Colonic mucosa (tissue), 4 donors: ENCODE data around the gene GDF15. TPM values are rescaled to one million over a fixed set of nuclear protein-coding genes. Genes with fewer than 3 reads are reported as not detected.
A peak's percentile ranks its signal among the peaks of the same experiment; 100 is the strongest.

Experiments used
- DNase-seq: peaks from one replicate; pipeline ENCODE4 v3.0.0-alpha.2; 2020
- H3K27ac ChIP-seq: fragments of 200-600 bp; one replicate; pipeline ENCODE4 v1.8.0; 2021
- H3K27me3 ChIP-seq: fragments of 200-600 bp; one replicate; pipeline ENCODE4 v1.8.0; 2021
- H3K36me3 ChIP-seq: fragments of 200-600 bp; one replicate; pipeline ENCODE4 v1.8.0; 2021
- H3K4me1 ChIP-seq: fragments of 200-600 bp; one replicate; pipeline ENCODE4 v1.8.0; 2021; ENCODE audit warnings: mild to moderate bottlenecking
- H3K4me3 ChIP-seq: fragments of 200-600 bp; one replicate; pipeline ENCODE4 v1.8.0; 2021
- H3K9ac ChIP-seq, 2 donors: one replicate each; pipeline ENCODE4 v1.7.0; 2013; ENCODE audit warnings: control low read depth in 2 of 2, low read depth in 2 of 2, low read length in 2 of 2
- H3K9me3 ChIP-seq: fragments of 200-600 bp; one replicate; pipeline ENCODE4 v1.8.0; 2021
- CTCF ChIP-seq: fragments of 200-600 bp; IDR thresholded peaks from one replicate; pipeline ENCODE4 v1.8.0; 2022; ENCODE audit warnings: antibody characterized with exemption, mild to moderate bottlenecking
- intact Hi-C: fragments of 100-400 bp; cut with DNase I; formaldehyde crosslinking; loops from one replicate; pipeline ENCODE4 v1.14.1; 2022
- microRNA-seq: library from miRNA; unstranded; fragments of <30 nt; microRNA quantifications from one replicate; pipeline ENCODE4, GENCODE V29; 2019
- total RNA-seq, 2 donors: library from RNA; stranded (reverse); fragmentation: NEBNext Ultra II Directional in 1 of 2; extraction: Animal tissue kit (Norgen Biotek cat#: 25700) in 1 of 2; gene quantifications; one replicate each; pipeline ENCODE4 v1.2.1, GENCODE V29; 2021
- donor health status: healthy.
- donor health status: DM: no; HTN: no; CAD: no.
- donor health status: DM: no; HTN: no; CAD: no.

GDF15 gene
- total RNA-seq, 2 donors from 2014 or later: 120 to 159 TPM

- Histone ChIP-seq H3K36me3 (no peaks in the 10 kb centered on the region), H3K9ac (peak within 1 kb of the TSS; percentile 51 to 73), H3K9me3 (no peaks in the 10 kb centered on the region), H3K4me1 (peaks cover 8% of the 10 kb centered on the region), H3K27ac (peak within 1 kb of the TSS; percentile 40), H3K4me3 (peak within 1 kb of the TSS; percentile 48), H3K27me3 (no peaks in the 10 kb centered on the region)
- TF ChIP-seq CTCF: no peak
- peak; percentile 61 for DNase-seq
- intact Hi-C loops: no loop called here
Observed at GRCh38 chr19:18437491-18438330, 51.8 kb downstream of the GDF15 start, which contains the start of gene ISYNA1. TSS of gene ISYNA1 (minus strand) at chr19:18438133. CDS start at chr19:18437979, 154 bp downstream.

DNA sequence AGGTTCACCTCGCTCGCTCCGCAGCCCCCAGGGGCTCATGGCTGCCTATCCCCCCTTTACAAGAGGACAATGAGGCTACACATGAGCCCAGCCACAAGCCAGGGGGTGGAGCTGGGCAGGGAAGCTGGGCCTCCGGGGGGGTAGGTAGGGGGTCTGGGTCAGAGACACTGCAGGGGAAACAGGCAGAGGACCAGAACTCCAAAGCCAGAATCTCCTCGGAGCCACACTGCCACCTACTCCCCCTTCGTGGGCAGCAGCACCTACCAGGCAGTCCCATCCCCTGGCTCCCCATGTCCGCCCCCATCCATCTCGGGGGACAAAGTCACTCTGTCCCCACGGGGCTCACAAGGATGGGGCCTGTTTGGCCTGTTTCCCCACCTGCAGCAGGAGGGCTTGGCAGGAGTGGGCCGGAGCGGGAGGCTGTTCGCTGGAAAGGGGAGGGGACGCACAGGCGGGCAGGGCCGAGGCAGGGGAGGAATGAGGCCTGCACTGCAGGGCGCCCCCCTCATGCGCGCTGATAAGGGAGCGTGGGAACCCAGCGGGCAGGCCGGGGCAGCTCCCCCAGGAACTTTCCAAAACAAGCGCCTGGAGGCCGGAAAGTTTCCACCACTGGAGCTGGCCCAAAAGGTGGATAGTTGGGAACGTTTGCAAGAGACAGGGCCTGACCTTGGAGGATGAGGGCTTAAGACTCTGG lies 52.5 kb downstream of the GDF15 start:
- DNase-seq: no peak
- no peaks in the 10 kb centered on the region for H3K36me3 ChIP-seq
- no peak for TF ChIP-seq CTCF
- no peak overlapping the region for H3K27ac ChIP-seq
- H3K9ac ChIP-seq: peak overlapping the region; percentile 4 to 60
- H3K9me3 ChIP-seq: no peaks in the 10 kb centered on the region
- H3K27me3 ChIP-seq: no peaks in the 10 kb centered on the region
- peak overlapping the region; percentile 48 for H3K4me3 ChIP-seq
- intact Hi-C loops: no loop called here
- peaks cover 8% of the 10 kb centered on the region for H3K4me1 ChIP-seq

Small RNAs within 50 kb of the gene (microRNA-seq; reads per million reads assigned to microRNA genes)
- not detected for gene MIR3189

Other genes starting within 250 kb of the GDF15 start
- 10 to 100 TPM; 42.9 to 48.2 TPM for gene PIK3R2, start 233.0 kb upstream of the GDF15 start, total RNA-seq
- 10 to 100 TPM; 47.1 to 95.2 TPM for gene IFI30, start 212.3 kb upstream of the GDF15 start, total RNA-seq
- gene MPV17L2, start 192.9 kb upstream of the GDF15 start, total RNA-seq: 10 to 100 TPM in 1 of 2 donors, 1 to 10 TPM in 1; 8.9 to 21.7 TPM
- gene RAB3A, start 182.1 kb upstream of the GDF15 start, total RNA-seq: 1 to 10 TPM; 3.5 to 4.2 TPM
- 1 to 10 TPM; 2.1 TPM for gene PDE4C, start 159.7 kb upstream of the GDF15 start, total RNA-seq
- gene IQCN, start 111.7 kb upstream of the GDF15 start, total RNA-seq: 1 to 10 TPM; 1.7 to 3.0 TPM
- gene JUND, start 104.5 kb upstream of the GDF15 start, total RNA-seq: 100 to 1,000 TPM; 177 to 418 TPM
- 100 to 1,000 TPM; 128 to 308 TPM for gene LSM4, start 63.1 kb upstream of the GDF15 start, total RNA-seq
- 10 to 100 TPM; 62.6 to 99.0 TPM for gene PGPEP1, start 45.6 kb upstream of the GDF15 start, total RNA-seq
- gene LRRC25, start 11.5 kb downstream of the GDF15 start, total RNA-seq: 1 to 10 TPM; 1.4 to 3.9 TPM
- gene SSBP4, start 33.2 kb downstream of the GDF15 start, total RNA-seq: 10 to 100 TPM; 40.1 to 77.3 TPM
- 10 to 100 TPM; 17.7 to 25.7 TPM for gene ISYNA1, start 52.0 kb downstream of the GDF15 start, total RNA-seq
- gene ELL, start 135.9 kb downstream of the GDF15 start, total RNA-seq: 10 to 100 TPM; 16.3 to 18.6 TPM
- 100 to 1,000 TPM; 190 to 200 TPM for gene FKBP8, start 157.4 kb downstream of the GDF15 start, total RNA-seq
- gene KXD1, start 171.7 kb downstream of the GDF15 start, total RNA-seq: 10 to 100 TPM; 66.8 to 80.4 TPM
- 1,000 to 10,000 TPM in 1 of 2 donors, 100 to 1,000 TPM in 1; 991 to 1,174 TPM for gene UBA52, start 185.7 kb downstream of the GDF15 start, total RNA-seq
- 10 to 100 TPM; 46.7 to 79.6 TPM for gene REX1BD, start 202.6 kb downstream of the GDF15 start, total RNA-seq
- 1 to 10 TPM in 1 of 2 donors, under 1 TPM in 1; 0.84 to 1.6 TPM for gene CRLF1, start 220.6 kb downstream of the GDF15 start, total RNA-seq
- 1 to 10 TPM in 1 of 2 donors, under 1 TPM in 1; 0.27 to 1.4 TPM for gene TMEM59L, start 226.7 kb downstream of the GDF15 start, total RNA-seq